Fibroblast of pulmonary artery (primary cell): ENCODE results near the gene RASGRF1.

Experiments
- DNase-seq: peaks from one replicate; pipeline ENCODE4 v3.0.0-alpha.2; 2010; ENCODE audit warnings: low read depth
- H3K4me3 ChIP-seq: replicated peaks from 2 replicates; pipeline ENCODE4 v1.5.1; 2011; ENCODE audit warnings: low read depth, mild to moderate bottlenecking, control low read depth, low read length, moderate library complexity
- TF ChIP-seq, protein P1 (sequence below): IDR thresholded peaks from 2 replicates; pipeline ENCODE4 v1.5.1; 2011; ENCODE audit warnings: mild to moderate bottlenecking, control low read depth, low read length, inconsistent platforms; ENCODE audit errors: missing control alignments

RASGRF1 gene

DNA sequence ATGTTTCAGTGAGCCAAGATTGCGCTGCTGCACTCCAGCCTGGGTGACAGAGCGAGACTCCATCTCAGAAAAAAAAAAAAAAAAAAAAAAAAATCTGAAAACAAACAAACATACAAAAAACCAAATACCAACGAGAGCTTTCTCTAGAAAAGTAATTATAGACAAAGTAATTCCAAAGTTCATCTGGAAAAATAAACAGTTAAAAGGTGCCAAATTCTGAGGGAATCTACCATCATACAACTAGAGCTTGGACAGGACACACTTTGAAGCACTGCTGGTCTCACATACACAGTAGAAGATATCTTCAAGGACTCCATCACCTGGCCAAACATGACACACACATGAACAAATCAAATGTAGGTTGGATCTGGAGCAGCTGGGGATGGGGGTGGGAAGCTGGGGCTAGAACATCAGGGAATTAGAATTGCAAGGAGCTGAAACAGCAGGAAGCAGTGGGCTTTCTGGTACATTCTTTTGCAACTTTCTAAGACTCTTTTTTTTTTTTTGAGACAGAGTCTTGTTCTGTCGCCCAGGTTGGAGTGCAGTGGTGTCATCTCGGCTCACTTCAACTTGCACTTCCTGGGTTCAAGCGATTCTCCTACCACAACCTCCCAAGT, 104.6 kb downstream of the RASGRF1 start:
- no peak overlapping the region for H3K4me3 ChIP-seq
- TF ChIP-seq, protein P1, sequence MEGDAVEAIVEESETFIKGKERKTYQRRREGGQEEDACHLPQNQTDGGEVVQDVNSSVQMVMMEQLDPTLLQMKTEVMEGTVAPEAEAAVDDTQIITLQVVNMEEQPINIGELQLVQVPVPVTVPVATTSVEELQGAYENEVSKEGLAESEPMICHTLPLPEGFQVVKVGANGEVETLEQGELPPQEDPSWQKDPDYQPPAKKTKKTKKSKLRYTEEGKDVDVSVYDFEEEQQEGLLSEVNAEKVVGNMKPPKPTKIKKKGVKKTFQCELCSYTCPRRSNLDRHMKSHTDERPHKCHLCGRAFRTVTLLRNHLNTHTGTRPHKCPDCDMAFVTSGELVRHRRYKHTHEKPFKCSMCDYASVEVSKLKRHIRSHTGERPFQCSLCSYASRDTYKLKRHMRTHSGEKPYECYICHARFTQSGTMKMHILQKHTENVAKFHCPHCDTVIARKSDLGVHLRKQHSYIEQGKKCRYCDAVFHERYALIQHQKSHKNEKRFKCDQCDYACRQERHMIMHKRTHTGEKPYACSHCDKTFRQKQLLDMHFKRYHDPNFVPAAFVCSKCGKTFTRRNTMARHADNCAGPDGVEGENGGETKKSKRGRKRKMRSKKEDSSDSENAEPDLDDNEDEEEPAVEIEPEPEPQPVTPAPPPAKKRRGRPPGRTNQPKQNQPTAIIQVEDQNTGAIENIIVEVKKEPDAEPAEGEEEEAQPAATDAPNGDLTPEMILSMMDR, result no peak
- no peak for DNase-seq

DNA sequence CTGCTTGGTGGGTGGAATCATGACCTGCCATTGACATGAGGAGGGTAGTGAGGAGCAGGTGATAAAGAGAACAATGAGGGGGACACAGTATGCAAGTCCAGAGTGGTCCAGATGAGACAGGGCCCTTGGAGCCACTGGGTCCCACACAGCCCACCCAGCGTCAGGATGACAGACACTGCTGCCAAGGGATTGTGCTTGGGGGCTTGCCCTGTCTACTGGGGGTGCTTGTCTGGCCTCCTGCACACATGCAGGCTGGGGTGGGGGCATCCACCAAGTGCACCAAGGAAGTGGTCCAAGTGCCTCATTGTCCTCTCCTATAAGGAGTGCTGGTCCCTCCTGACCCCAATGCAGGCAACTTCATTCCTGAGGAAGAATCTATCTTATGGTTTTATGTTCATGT, 106.5 kb downstream of the RASGRF1 start:
- DNase-seq, result no peak
- TF ChIP-seq, protein P1, result no peak
- H3K4me3 ChIP-seq, result no peak overlapping the region

DNA sequence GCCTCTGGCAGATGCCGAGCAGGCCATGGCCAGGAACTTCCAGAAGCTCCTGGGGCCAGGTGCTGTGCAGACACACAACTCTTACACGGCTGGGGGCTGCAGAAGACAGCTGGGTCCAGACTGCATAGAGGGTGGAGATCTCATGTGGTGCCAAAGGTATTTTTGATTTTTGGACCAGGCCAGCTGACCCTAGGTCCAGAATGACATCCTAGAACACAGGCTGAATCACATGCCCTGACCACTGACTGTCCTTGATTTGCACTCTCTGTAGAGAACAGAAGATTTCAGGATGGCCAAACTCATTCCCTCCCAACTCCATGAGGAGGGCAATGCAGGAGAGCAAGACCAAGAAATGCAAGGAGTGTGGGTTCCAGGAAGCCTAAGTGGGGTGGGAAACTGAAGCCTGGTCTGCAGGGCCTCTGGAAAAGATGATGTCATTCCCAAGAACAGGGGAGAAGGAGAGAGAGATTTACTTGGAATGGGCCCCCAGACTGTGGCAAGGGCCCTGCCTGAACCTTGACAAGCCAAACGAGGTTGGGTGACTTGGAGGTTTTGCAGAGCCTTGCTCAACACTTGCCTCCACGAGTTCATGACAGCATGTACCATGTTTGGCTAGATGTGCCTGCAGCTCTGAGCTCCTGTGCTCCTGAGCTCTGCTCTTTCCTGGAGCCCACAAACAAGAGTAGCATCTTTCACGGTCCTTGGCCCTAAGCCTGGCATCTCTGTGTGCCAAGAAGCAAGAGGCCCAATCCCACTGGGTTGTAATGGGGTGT, 107.2 kb downstream of the RASGRF1 start:
- TF ChIP-seq, protein P1, result no peak
- DNase-seq, result no peak
- no peak overlapping the region for H3K4me3 ChIP-seq

DNA sequence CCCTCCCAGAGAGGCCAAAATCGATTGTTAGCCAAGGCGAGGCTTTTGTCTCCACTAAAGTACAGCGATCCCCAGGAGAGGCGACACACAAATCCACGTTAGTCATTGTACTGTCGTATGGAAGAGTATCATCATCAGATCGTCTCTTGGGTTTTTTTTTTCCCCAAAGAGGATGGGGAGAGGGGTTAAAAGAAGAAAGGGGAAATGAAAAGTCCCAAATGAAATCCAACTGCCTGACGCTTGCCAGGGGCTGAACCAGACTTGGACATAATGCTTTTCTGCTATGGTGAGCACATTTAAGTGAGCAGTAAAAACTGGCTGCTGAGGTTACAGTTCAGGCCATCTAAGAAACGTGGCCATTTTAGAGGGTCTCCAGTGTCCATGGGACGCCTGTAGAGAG, 107.8 kb downstream of the RASGRF1 start:
- no peak for DNase-seq
- H3K4me3 ChIP-seq, result no peak overlapping the region
- TF ChIP-seq, protein P1, result no peak

DNA sequence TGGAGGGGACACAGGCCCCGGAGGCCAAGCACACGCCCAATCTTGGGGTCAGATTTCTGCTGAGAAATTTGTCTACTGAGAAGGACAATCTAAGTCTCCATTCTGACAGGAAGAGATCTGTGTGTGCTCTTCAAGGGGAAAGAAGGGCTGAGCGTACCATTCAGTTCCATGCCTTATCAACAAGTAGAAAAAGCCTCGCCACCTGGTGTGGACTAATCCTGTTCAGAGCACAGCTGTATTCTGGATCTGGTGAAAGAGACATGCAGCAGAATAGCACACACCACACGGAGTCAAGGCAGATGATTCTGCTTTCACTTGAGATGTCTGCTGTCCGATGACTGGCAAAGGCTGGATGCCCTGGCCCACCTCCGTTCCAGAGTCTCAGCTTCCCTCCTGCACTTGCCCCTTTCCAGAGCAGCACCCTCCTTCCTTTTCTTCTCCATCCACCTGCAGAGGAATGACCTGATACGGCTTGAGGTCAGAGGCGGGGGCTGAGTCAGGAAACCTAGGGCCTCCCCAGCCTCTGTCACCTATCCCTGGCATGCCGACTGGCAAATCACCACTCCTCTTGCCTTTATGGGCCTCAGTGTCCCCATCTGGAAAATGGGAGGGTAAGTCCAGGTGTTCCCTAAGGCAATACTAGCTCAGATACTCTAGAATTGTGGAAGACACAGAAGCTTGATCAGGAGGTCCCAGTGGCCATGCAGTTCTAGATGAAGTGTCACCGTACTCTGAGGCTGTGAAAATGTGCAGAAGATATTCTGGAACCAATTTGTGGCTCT, 108.9 kb downstream of the RASGRF1 start:
- DNase-seq, result no peak

DNA sequence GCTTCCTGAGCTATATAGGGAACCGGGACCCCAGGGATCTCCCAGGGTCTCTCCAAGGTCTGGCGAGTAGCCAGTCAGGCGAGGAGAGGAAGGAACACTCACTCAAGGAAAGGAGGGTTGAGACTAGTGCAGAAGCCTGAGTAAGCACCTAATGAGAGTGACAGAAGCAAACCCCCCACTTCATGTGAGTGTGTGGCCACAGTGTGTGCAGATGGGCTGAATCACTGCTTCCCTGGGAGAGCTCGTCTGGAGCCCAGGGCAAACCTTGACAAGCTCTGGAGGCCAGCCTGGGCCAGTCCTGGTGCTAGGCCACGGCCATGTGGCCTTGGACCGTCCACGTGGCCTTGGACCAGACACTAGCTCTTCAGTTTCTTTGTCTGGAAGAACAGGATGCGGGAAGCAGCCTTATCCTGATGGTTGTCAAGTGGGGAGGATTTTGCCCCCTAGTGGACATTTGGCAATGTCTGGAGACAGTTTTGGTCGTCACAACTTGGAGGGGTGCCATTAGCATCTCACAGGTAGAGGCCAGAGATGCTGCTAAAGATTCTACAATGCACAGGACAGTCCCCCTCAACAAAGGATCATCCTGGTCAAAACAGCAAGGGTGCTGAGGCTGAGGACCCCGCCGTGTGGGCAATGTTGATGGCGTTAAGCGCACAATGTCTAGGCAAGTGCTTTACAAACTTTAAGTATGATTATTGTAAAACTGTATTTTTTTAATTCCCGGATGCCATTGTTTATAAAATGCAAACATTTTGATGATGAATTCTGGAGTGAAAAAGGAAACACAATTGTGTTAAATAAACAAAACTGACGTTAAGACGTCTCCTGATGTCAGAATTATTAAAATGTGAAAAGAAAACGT, 110.9 kb downstream of the RASGRF1 start:
- H3K4me3 ChIP-seq, result no peak overlapping the region
- TF ChIP-seq, protein P1, result peak; percentile 78
- peak; percentile 84 for DNase-seq

More for the DNA sequence above, 108.9 kb downstream of the RASGRF1 start:
- TF ChIP-seq, protein P1, result no peak
- no peak overlapping the region for H3K4me3 ChIP-seq
